ENCODE data around the gene CSNK1G2.

The CSNK1G2 gene

GRCh38 chr19:2018752-2019151 lies 77.8 kb downstream of the CSNK1G2 start:
- no peak for TF ChIP-seq CTCF (conservative IDR thresholded peaks at IDR 0.05; ENCODE audit: low read depth, low read length)

GRCh38 chr19:2021453-2022140 lies 80.6 kb downstream of the CSNK1G2 start:
- no peak overlapping the region for H3K4me3 ChIP-seq (ENCODE audit: low read length)
- no peak for TF ChIP-seq CTCF (conservative IDR thresholded peaks at IDR 0.05; ENCODE audit: low read depth, low read length)
- DNase-seq (ENCODE audit: low read depth) = no peak

More at GRCh38 chr19:2018752-2019151, 77.8 kb downstream of the CSNK1G2 start:
- no peak for DNase-seq (ENCODE audit: low read depth)
- H3K4me3 ChIP-seq (ENCODE audit: low read length) = no peak overlapping the region

DNA sequence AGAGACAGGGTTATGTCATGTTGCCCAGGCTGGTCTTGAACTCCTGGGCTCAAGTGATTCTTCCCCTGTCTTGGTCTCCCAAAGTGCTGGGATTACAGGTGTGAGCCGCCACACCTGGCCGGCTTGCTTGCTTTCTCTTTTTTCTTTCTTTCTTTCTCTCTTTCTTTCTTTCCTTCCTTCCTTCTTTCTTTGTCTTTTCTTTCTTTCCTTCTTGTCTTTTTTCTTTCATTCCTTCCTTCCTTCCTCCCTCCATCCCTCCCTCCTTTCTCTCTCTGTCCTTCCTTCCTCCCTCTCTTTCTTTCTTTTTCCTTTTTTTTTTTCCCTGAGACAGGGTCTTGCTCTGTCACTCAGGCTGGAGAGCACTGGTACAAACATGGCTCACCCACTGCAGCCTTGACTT lies 81.3 kb downstream of the CSNK1G2 start:
- H3K4me3 ChIP-seq (ENCODE audit: low read length) = no peak overlapping the region
- no peak for TF ChIP-seq CTCF (conservative IDR thresholded peaks at IDR 0.05; ENCODE audit: low read depth, low read length)
- DNase-seq (ENCODE audit: low read depth) = no peak

DNA sequence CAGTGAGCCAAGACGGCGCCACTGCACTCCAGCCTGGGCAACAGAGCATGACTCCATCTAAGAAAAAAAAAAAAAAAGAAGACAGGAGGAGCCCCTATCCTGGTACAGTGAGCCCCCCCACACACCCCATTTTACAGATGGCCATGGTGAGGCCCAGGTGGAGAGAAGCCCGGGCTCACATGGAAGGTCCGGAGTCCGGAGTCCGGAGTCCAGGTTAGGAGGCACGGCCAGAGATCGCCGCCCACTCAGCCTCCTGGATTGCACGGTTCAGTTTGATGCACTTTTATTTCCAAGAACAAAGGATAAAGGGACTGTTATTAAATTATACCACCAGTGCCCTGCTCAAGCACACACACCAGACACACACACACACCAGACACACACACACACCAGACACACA lies 85.8 kb downstream of the CSNK1G2 start:
- H3K4me3 ChIP-seq (ENCODE audit: low read length) = no peak overlapping the region
- no peak for DNase-seq (ENCODE audit: low read depth)
- no peak for TF ChIP-seq CTCF (conservative IDR thresholded peaks at IDR 0.05; ENCODE audit: low read depth, low read length)

- TF ChIP-seq CTCF (conservative IDR thresholded peaks at IDR 0.05; ENCODE audit: low read depth, low read length) = no peak
- no peak for DNase-seq (ENCODE audit: low read depth)
- H3K4me3 ChIP-seq (ENCODE audit: low read length) = no peak overlapping the region
These were observed 86.4 kb downstream of the CSNK1G2 start for GRCh38 chr19:2027361-2027760.

All from retinal pigment epithelial cell (primary cell).